Kidney (tissue), 14 donors: ENCODE results near the gene IMMP2L. TPM values are rescaled to one million over a fixed set of nuclear protein-coding genes. Genes with fewer than 3 reads are reported as not detected.

Source experiments
- DNase-seq, 5 donors: peaks; one replicate each; pipeline ENCODE4 v3.0.0-alpha.2; 2013 to 2020
- FAIRE-seq: peaks from 2 replicates; lab custom pipeline; 2012; peaks lifted over from hg19 to GRCh38; lab: Jason Lieb, UNC
- H3K27ac ChIP-seq, 2 donors: one replicate each; pipeline ENCODE4 v1.7.0; 2013; ENCODE audit warnings: low read depth in 2 of 2, low read length in 2 of 2, inconsistent platforms in 1 of 2
- H3K27me3 ChIP-seq: one replicate; pipeline ENCODE4 v1.7.1; 2013; ENCODE audit warnings: low read length, inconsistent platforms; ENCODE audit not compliant: control insufficient read depth, insufficient read depth
- H3K36me3 ChIP-seq, 3 donors: one replicate each; pipeline versions ENCODE4 v1.7.0 to v1.7.1; 2013; ENCODE audit warnings: low read length in 3 of 3, control low read depth in 1 of 3, inconsistent platforms in 1 of 3; ENCODE audit not compliant: insufficient read depth in 3 of 3, control insufficient read depth in 2 of 3
- H3K4me1 ChIP-seq, 3 donors: one replicate each; pipeline versions ENCODE4 v1.7.0 to v1.7.1; 2013; ENCODE audit warnings: low read length in 3 of 3, inconsistent platforms in 1 of 3, low read depth in 1 of 3; ENCODE audit not compliant: control insufficient read depth in 2 of 3, insufficient read depth in 2 of 3
- H3K4me3 ChIP-seq, 3 donors: one replicate each; pipeline versions ENCODE4 v1.7.0 to v1.8.1; 2013; ENCODE audit warnings: low read length in 3 of 3, control low read depth in 1 of 3, inconsistent platforms in 1 of 3
- H3K9ac ChIP-seq, 3 donors: one replicate each; pipeline versions ENCODE4 v1.7.0 to v1.7.1; 2013; ENCODE audit warnings: low read length in 3 of 3, control low read depth in 1 of 3, inconsistent platforms in 1 of 3
- H3K9me3 ChIP-seq, 3 donors: one replicate each; pipeline versions ENCODE4 v1.7.0 to v1.7.1; 2013; ENCODE audit warnings: low read length in 3 of 3, control low read depth in 1 of 3, inconsistent platforms in 1 of 3; ENCODE audit not compliant: control insufficient read depth in 2 of 3, insufficient read depth in 1 of 3
- intact Hi-C: fragments of 100-400 bp; cut with DNase I; formaldehyde crosslinking; loops from one replicate; pipeline ENCODE4 v1.11.1; 2022
- polyA plus RNA-seq: library from polyadenylated mRNA; stranded (reverse); fragments of 350-450 nt; fragmentation: Illumina TruSeq; extraction: RNeasy Lipid Tissue Mini Kit (QIAGEN cat#74804); gene quantifications from one replicate; pipeline ENCODE4 v1.2.3, GENCODE V29; 2014; ENCODE audit warnings: low read depth, low replicate concordance; ENCODE audit not compliant: insufficient read depth
- total RNA-seq: library from RNA; stranded (reverse); fragmentation: NEBNext Ultra II Directional; extraction: Animal tissue kit (Norgen Biotek cat#: 25700); gene quantifications from one replicate; pipeline ENCODE4 v1.2.1, GENCODE V29; 2021
- TF ChIP-seq, protein P1 (sequence below): IDR thresholded peaks from 3 replicates; pipeline ENCODE4 v1.5.1; 2012; ENCODE audit warnings: mild to moderate bottlenecking, moderate library complexity, borderline replicate concordance; ENCODE audit not compliant: insufficient read depth; ENCODE audit errors: extremely low read depth
- donor health status: control.
- donor health status: control.
- donor health status: control.
- donor health status: control.
- donor health status: control.
- donor health status: DM: yes; HTN: yes; CAD: no.
- donor health status: Normal renal cell carcinoma (clear cell type).

IMMP2L gene
- total and polyA plus RNA-seq, 2 donors from 2014 or later: 46.4 to 52.1 TPM

DNA sequence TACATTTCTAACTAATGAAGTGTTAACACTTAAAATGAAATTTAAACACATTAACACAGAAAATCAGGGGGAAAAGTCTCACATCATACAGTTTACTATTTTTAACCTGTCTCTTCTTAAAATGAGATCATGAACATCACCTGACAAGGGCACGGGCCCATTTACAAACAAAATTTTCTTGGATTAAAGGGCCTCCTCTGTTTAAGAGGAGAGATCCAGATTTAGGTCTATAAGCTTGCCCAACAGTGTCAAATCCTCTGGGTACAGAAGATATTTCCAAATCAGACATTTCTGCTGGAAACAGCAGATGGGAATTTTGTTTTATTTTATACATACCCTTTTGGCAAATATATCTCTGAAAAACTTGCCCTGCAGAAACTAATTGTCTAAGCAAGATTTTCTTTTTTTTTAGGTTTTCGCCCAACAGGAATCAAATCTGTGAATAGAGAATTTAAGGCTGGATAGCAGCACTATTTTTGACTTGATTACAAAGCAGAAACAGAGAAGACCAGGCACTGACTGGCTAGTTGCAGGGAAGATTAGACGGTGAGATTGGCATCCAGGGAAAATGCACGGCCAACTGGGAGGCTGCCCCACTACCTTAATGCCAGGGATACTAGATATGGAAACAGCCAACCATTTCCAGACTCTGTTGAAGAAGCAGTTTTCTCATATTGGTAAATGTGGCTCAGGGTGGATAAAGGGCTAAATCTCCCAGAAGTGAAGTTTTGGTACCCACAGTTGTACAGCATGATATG is 298.0 kb downstream of the IMMP2L start:
- Histone ChIP-seq H3K27me3 (no peaks in the 10 kb centered on the region), H3K27ac (no peak overlapping the region), H3K9ac (no peak overlapping the region), H3K36me3 (no peaks in the 10 kb centered on the region), H3K4me3 (no peak overlapping the region), H3K4me1 (peaks cover 0 to 8% (median 2%) of the 10 kb centered on the region in 3 donors), H3K9me3 (no peaks in the 10 kb centered on the region)
- FAIRE-seq (no peak), DNase-seq (no peak)
- intact Hi-C loops: no loop called here
- TF ChIP-seq, protein P1, sequence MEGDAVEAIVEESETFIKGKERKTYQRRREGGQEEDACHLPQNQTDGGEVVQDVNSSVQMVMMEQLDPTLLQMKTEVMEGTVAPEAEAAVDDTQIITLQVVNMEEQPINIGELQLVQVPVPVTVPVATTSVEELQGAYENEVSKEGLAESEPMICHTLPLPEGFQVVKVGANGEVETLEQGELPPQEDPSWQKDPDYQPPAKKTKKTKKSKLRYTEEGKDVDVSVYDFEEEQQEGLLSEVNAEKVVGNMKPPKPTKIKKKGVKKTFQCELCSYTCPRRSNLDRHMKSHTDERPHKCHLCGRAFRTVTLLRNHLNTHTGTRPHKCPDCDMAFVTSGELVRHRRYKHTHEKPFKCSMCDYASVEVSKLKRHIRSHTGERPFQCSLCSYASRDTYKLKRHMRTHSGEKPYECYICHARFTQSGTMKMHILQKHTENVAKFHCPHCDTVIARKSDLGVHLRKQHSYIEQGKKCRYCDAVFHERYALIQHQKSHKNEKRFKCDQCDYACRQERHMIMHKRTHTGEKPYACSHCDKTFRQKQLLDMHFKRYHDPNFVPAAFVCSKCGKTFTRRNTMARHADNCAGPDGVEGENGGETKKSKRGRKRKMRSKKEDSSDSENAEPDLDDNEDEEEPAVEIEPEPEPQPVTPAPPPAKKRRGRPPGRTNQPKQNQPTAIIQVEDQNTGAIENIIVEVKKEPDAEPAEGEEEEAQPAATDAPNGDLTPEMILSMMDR: no peak

DNA sequence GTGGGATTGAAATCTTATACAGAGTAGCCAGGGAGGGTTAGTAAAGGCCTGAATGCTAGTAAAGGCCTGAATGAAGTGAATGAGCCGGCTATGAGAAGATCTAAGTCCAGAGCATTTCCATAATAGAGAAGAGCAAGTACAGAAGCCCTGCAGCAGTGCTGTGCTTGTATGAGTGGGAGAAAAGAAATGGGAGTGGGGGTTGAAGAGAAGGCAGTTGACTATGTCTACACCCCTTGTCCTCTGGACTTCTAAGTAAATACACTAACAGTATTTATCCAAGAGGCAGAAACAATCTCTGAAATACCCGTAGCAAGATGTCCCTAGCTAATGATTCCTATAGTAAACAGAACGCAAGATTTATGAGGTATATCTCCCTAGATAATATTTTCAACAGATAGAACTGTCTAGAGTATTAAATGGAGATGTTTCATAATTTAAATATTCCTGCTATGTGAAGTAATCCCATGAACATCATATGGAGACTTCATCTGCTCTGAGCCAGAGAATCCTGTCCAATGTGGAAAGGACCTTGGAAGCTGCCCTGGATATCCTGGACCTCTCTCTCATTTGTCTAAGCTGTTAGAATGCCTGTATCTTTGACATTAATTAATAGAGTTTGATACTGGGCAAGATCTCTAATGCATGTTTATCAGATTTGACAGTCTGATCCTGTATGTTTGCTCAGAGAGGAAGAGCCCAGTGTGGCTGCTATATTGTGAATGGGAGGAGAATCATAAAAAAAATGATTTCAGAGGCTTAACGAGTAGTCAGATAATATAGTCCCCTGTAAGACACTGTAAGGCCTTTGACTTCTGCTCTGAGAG is 299.8 kb downstream of the IMMP2L start:
- intact Hi-C loops: no loop called here
- TF ChIP-seq, protein P1: no peak
- DNase-seq (no peak), FAIRE-seq (no peak)
- Histone ChIP-seq H3K27me3 (no peaks in the 10 kb centered on the region), H3K9me3 (no peaks in the 10 kb centered on the region), H3K27ac (no peak overlapping the region), H3K4me3 (no peak overlapping the region), H3K36me3 (no peaks in the 10 kb centered on the region), H3K9ac (no peak overlapping the region), H3K4me1 (peaks cover 0 to 8% (median 2%) of the 10 kb centered on the region in 3 donors)

DNA sequence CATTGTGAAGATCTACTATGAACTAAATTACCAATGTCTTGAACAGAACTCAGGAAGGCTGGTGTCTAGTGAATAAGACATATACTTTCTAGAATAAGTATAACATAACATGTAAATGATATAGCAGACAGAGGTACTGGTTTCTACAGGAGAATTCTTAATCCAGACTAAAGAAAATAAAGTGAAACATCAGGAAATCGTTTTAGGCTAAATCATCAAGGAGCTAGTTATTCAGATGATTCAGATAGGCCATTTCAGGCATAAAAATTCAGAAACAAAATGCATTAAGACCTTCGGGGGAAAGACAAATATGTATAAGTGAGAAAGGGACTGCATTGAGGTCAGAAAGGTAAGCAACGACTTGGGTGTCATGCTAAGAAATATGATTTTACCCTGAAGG is 300.8 kb downstream of the IMMP2L start:
- intact Hi-C loops: no loop called here
- Histone ChIP-seq H3K27ac (no peak overlapping the region), H3K4me3 (no peak overlapping the region), H3K36me3 (no peaks in the 10 kb centered on the region), H3K4me1 (peaks cover 0 to 6% (median under 1%) of the 10 kb centered on the region in 3 donors), H3K27me3 (no peaks in the 10 kb centered on the region), H3K9ac (no peak overlapping the region), H3K9me3 (no peaks in the 10 kb centered on the region)
- TF ChIP-seq, protein P1: no peak
- FAIRE-seq (no peak), DNase-seq (no peak)
